Stimulated activated CD4-positive, alpha-beta T cell treated with anti-CD3 and anti-CD28 coated beads, TNF-alpha, amount 100 ng/mL, for 1 hour (primary cell): Measurements from ENCODE around the gene PASK.
A peak's percentile ranks its signal among the peaks of the same experiment; 100 is the strongest.

Experiments used
- DNase-seq, 3 donors: peaks; one replicate each; pipeline ENCODE4 v3.0.0-alpha.2; 2020; ENCODE audit warnings: low read depth in 3 of 3, low spot score in 1 of 3

Gene PASK

GRCh38 chr2:241126771-241127202 lies 22.5 kb downstream of the PASK start:
- no peak for DNase-seq

- no peak for DNase-seq
Measured at GRCh38 chr2:241126201-241126611, 23.1 kb downstream of the PASK start.

DNA sequence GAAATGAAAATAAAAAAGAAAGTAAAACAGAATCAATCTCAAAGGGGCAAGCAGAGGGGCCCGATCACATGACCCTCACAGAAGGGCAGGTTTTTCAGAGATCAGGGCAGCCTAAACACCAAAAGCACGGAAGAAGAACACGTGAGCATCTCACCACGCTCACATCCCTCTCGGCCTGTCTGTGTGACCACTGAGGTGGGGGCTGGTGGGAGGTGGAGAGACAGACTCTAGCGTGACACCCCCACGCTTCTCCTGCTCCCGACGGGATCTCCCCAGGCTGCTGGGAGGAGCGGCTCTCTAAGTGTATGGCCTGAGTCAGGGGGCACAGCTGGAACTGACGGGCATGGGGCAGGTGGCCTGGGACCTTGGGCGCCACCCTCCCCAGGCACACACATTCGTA lies 23.6 kb downstream of the PASK start:
- DNase-seq = no peak

DNA sequence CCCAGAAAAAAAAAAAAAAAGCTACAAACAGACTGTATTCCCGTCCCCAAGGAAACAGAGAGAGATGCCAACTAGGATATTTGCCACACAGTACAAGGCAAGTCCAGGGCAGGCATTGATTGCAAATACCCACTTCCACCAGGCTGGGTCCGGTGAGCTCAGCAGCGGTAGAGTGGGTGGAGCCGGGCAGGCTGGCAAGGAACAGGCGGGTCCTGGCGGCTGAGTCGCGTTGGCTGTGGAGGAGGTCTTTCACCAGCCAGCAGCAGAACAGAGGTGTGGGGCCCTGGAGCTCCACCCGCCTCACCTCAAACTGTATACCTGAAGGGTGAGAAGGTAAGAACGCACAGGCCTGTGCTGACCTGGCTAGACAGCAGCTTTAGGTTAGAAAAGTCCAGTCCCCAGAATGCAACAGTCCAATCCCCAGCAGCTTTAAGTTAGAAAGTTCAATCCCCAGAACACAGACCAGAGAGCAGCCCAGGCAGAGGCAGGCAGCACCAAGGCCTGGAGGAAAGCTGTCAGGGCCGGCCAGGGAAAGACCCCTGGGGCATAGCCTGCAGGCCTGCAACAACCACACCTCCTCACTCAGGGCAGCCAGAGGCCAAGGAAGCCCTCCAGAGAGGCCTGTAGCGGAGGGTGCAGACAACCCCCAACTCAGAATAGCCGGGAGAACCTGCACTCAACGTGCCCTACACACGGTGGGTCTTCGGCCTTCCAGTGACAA lies 25.3 kb downstream of the PASK start:
- DNase-seq = no peak

DNA sequence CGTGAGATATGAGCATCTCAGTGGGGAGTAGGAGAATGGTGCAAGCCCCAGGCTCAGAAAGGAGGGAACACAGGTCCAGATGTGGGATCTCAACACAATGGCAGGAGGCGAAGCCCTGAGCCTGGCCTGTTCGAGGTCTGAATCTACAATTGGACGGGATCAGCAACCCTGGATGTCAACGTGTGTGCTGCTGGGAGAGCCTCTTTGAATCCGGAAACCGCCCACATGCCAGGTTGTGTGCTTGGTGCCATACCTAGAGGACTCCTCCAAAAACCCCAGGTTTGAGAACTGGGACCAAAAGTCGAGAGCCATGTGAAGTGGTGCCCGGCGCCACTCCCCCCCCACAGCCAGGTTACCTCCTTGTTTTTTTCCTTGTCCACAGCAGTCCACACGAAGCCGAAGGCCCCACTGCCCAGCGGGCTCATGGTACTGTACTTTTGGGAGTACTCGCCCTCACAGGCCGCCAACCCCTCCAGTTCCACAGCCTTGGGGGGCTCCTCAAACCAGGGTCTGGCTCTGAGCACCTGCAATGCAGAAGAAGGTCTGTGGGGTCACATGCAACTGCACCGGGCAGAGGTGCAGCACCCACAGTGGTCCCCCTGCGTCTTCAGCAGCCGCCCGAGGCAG lies 26.8 kb downstream of the PASK start:
- DNase-seq = no peak

GRCh38 chr2:241121008-241121407 lies 28.3 kb downstream of the PASK start:
- DNase-seq = no peak

GRCh38 chr2:241120440-241120839 lies 28.8 kb downstream of the PASK start:
- no peak for DNase-seq

GRCh38 chr2:241118737-241119505 lies 30.4 kb downstream of the PASK start:
- DNase-seq = no peak

DNA sequence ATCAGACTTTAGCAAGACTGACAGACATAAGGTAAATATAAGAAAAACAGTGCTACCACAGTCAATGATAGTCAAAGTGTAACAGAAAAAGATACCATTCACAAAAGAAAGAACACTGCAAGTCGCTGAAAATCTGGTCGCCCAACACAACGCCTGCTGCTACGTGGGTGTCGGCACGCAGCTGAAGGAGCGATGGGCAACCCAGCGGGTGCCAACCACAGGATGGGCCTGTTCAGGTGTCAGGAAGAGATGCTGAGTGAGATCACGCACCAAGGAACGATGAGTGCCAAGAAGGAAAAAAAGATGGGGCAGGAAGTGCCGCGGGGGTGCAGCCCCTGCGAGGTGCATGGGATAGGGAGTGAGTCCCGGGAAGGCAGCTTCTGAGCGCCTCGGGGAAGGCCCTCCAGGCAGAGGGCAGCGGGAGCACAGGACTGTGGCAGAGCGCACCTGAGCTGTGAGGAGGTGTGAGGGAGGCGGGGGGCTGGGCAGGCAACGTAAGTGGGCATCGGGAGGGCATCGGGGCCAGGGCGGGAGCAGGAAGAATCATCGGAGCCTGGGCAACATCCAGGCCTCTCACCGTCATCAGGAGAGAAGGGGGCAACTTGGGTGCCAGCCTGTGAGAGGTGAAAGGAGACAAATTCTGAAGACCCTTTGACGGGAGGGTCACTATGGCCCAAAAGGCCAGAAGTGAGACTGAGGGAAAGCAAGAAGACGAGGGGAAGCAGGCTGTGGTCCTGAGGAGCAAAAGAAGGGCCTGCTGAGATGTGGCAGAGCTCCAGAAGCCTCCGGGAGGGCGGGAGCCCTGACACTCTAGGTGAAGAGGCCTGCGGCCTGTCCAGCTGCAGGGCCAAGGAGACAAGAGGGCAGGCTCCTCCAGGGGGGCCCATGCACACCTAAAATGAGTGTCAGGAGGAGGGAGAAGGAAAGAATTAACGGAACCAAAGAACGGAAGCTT lies 32.4 kb downstream of the PASK start:
- DNase-seq = no peak

DNA sequence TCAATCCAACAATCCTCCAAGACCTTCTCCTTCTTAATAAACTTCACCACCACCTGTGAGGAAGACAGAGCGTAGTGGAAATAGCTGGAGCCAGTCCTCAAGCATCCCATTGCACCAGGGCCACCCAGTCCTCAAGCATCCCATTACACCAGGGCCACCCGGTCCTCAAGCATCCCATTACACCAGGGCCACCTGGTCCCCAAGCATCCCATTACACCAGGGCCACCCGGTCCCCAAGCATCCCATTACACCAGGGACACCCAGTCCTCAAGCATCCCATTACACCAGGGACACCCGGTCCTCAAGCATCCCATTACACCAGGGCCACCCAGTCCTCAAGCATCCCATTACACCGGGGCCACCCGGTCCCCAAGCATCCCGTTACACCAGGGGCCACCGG lies 33.9 kb downstream of the PASK start:
- no peak for DNase-seq

- no peak for DNase-seq
Measured at GRCh38 chr2:241114836-241115235, 34.4 kb downstream of the PASK start.

GRCh38 chr2:241112592-241112991 lies 36.7 kb downstream of the PASK start:
- peak in 1 of 3 donors; percentile 21 for DNase-seq

GRCh38 chr2:241112046-241112445 lies 37.2 kb downstream of the PASK start:
- DNase-seq = no peak

GRCh38 chr2:241111440-241111805 lies 37.8 kb downstream of the PASK start:
- DNase-seq = no peak

DNA sequence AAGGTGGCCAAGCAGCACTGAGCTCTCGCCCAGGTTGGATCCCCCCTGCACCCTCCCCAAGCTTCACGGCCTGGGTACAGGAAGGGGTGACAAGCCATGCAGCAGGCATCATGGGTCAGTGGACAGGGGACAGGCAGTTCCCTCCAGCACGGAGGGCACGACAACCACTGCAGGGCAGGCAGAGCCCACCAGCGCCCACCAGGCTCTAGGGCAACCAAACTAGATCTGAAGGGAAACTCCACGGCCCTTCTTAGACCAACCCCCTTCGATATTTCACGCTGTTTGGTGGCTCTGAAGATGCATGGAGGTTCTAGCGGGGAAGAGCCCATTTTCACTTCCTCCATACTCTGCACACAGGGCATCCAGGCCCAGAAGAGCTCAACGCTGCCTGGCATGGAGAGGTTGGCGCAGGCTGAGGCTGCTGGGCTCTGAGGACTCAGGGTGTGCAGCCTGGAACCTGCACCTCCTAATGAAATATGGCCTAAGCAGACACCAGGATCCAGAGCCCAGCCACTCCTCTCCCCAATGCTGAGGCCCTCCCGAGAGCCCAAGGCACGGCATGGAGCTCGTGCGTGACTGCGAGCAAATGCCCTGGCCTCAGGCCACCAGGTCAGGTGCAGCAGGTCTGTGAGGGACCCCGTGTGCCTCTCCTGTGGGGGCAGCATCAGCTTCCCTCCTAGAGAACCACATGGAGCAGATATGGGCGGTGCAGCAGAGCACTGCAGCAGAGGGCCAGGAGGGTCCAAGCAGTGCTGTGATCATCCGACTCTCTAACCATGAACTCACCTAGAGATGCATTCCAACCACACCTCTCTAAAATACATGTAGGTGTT lies 38.4 kb downstream of the PASK start:
- no peak for DNase-seq

DNA sequence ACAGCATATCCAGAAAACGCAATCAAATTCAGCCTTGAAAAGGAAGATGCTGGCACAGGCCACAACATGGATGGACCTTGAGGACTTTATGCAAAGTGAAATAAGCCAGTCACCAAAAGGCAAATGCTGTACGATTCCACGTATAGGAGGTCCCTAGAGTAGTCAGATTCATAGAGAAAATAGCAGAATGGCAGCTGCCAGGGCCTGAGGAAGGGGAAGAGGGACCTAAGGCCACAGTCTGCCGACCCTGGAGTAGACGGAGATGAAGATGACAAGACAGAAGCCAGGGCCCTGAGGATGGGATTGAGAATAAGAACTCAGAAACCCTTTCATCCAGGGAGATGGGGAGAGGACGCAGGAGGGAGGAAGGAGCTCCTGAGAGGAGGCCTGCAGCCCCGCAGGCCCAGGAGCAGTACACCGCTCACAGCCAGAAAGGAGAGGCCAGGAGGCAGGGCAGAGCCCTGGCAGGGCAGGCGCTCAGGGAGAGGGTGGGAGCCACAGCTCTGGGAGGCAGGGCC lies 39.1 kb downstream of the PASK start:
- DNase-seq = no peak

- no peak for DNase-seq
Measured at GRCh38 chr2:241109210-241110088, 39.8 kb downstream of the PASK start.

- DNase-seq = no peak
Measured at GRCh38 chr2:241108271-241109209, 40.7 kb downstream of the PASK start.
